GM12892 (cell line): ENCODE data around the gene TULP1.

Experiments
- POLR2A ChIP-seq: IDR thresholded peaks from 2 replicates; pipeline ENCODE4 v1.6.1; 2011; ENCODE audit warnings: low read depth, low read length, control low read depth
- POLR2AphosphoS5 ChIP-seq: IDR thresholded peaks from 2 replicates; pipeline ENCODE4 v1.6.1; 2011; ENCODE audit warnings: low read depth, low read length, control low read depth

DNA sequence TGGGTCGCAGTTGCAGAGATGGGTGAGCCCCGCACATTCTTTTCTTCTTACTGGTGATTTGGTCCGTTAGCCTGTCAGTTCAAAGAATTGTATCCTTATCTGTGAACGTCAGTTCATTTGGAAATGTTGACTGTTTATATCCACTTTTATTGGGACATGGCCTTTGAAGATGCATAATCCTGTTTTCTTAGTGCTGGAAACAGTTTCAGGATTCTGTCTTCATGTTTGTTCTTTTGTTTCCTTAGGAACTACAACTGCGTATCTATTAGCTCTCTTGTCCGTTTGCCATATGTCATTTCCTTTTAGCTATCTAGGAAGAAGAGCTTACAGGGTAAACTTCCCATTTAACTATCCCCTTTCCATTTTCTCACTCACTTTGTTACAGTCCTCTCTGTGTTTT, 35.0 kb upstream of the TULP1 start:
- TF ChIP-seq POLR2A (no peak), POLR2AphosphoS5 (no peak)
